ELF-1 (cell line): ENCODE measurements around the gene TSEN54.
"Not testable (repeated sequence)": the region's sequence is repeated elsewhere in the genome, so short reads cannot be mapped to it uniquely, and the experiment has no call there.

Experiments
- DNase-seq: peaks from one replicate; pipeline ENCODE4 v3.0.0-alpha.2; 2016; ENCODE audit warnings: low read depth, low spot score

The TSEN54 gene

GRCh38 chr17:75516255-75516618, at the start of gene TSEN54:
Gene TSEN54, plus strand, starts transcription at chr17:75516528. Its CDS starts 33 bp downstream, at chr17:75516561.
- DNase-seq = peak; percentile 83

GRCh38 chr17:75468291-75468754, 48.0 kb upstream of the TSEN54 start:
- DNase-seq = no peak

GRCh38 chr17:75468779-75469373, 47.5 kb upstream of the TSEN54 start:
- DNase-seq = no peak

- no peak for DNase-seq
Measured at GRCh38 chr17:75471207-75471606, 45.1 kb upstream of the TSEN54 start.

GRCh38 chr17:75472119-75472518, 44.2 kb upstream of the TSEN54 start:
- no peak for DNase-seq

- no peak for DNase-seq
Measured at GRCh38 chr17:75473246-75473645, 43.1 kb upstream of the TSEN54 start.

- DNase-seq = no peak
Measured at GRCh38 chr17:75474736-75475135, 41.6 kb upstream of the TSEN54 start.

- DNase-seq = no peak
Measured at GRCh38 chr17:75475144-75475835, 41.0 kb upstream of the TSEN54 start.

- no peak for DNase-seq
Measured at GRCh38 chr17:75475851-75476250, 40.5 kb upstream of the TSEN54 start.

- DNase-seq = no peak
Measured at GRCh38 chr17:75476271-75476671, 40.1 kb upstream of the TSEN54 start.

GRCh38 chr17:75476752-75477489, 39.4 kb upstream of the TSEN54 start:
- no peak for DNase-seq

- DNase-seq = not testable (repeated sequence)
Measured at GRCh38 chr17:75477490-75477862, 38.9 kb upstream of the TSEN54 start.

GRCh38 chr17:75478508-75478907, 37.8 kb upstream of the TSEN54 start:
- peak; percentile 22 for DNase-seq

GRCh38 chr17:75480281-75480680, 36.0 kb upstream of the TSEN54 start:
- DNase-seq = no peak

GRCh38 chr17:75481194-75482068, 34.9 kb upstream of the TSEN54 start:
- DNase-seq = peak; percentile 33

- no peak for DNase-seq
Measured at GRCh38 chr17:75482098-75482942, 34.0 kb upstream of the TSEN54 start.

- DNase-seq = no peak
Measured at GRCh38 chr17:75485688-75486087, 30.6 kb upstream of the TSEN54 start.

- no peak for DNase-seq
Measured at GRCh38 chr17:75486151-75486550, 30.2 kb upstream of the TSEN54 start.

- no peak for DNase-seq
Measured at GRCh38 chr17:75486951-75487350, 29.4 kb upstream of the TSEN54 start.

- DNase-seq = no peak
Measured at GRCh38 chr17:75487351-75488070, 28.8 kb upstream of the TSEN54 start.
